Sigmoid colon (tissue), 7 donors: ENCODE data around the gene SLC30A2. TPM values are rescaled to one million over a fixed set of nuclear protein-coding genes. Genes with fewer than 3 reads are reported as not detected.

ENCODE experiments used
- DNase-seq: peaks from one replicate; pipeline ENCODE4 v3.0.0-alpha.2; 2019
- H3K27ac ChIP-seq, 4 donors: fragments of 200-600 bp; sonication (generic); one replicate each; pipeline ENCODE4 v1.5.1; 2016 to 2019; ENCODE audit warnings: mild to moderate bottlenecking in 1 of 4
- H3K27me3 ChIP-seq, 3 donors: fragments of 200-600 bp; sonication (generic); one replicate each; pipeline ENCODE4 v1.5.1; 2019; ENCODE audit warnings: mild to moderate bottlenecking in 1 of 3
- H3K36me3 ChIP-seq, 4 donors: fragments of 200-600 bp; sonication (generic); one replicate each; pipeline ENCODE4 v1.5.1; 2016 to 2019
- H3K4me1 ChIP-seq, 4 donors: fragments of 200-600 bp; sonication (generic); one replicate each; pipeline ENCODE4 v1.5.1; 2017 to 2019
- H3K4me3 ChIP-seq, 4 donors: fragments of 200-600 bp; sonication (generic); one replicate each; pipeline ENCODE4 v1.5.1; 2017 to 2019; ENCODE audit warnings: mild to moderate bottlenecking in 2 of 4, moderate library complexity in 1 of 4
- H3K9me3 ChIP-seq, 4 donors: fragments of 200-600 bp in 3 of 4; sonication (generic) in 3 of 4; one replicate each; pipeline versions ENCODE4 v1.5.1 to v1.6.1; 2013 to 2019
- EP300 ChIP-seq, 4 donors: sonication (generic); formaldehyde crosslinking; IDR thresholded peaks; one replicate each; pipeline ENCODE4 v1.6.1; 2017; ENCODE audit warnings: antibody characterized with exemption in 4 of 4
- POLR2A ChIP-seq, 2 donors: fragments of 450-650 bp; IDR thresholded peaks; one replicate each; pipeline ENCODE4 v1.6.1; 2016; ENCODE audit warnings: antibody characterized with exemption in 2 of 2, mild to moderate bottlenecking in 2 of 2, moderate library complexity in 2 of 2
- POLR2AphosphoS5 ChIP-seq, 4 donors: sonication (generic); formaldehyde crosslinking; IDR thresholded peaks; one replicate each; pipeline ENCODE4 v1.6.1; 2017; ENCODE audit warnings: antibody characterized with exemption in 4 of 4
- WGBS, 2 donors: extraction: QIAGEN DNeasy Blood & Tissue Kit; methylation state at CpG; one replicate each; pipeline ENCODE4 v1.1.7; 2013; 5-methylcytosine and 5-hydroxymethylcytosine counted together
- intact Hi-C: fragments of 100-400 bp; cut with DNase I; formaldehyde crosslinking; loops from one replicate; pipeline ENCODE4 v1.15.1; 2023
- polyA plus RNA-seq, 3 donors: library from polyadenylated mRNA; stranded (reverse); fragments of 200-250 nt; gene quantifications; one replicate each; pipeline ENCODE4 v1.2.3, GENCODE V29; 2013
- total RNA-seq, 4 donors: library from RNA; depleted of rRNA; stranded (reverse); fragments of >200 nt; gene quantifications; one replicate each; pipeline ENCODE4 v1.1.0, GENCODE V29; 2016
- TF ChIP-seq, protein P1 (sequence below), 4 experiments: fragments of 450-650 bp in 3 of 4; fragments of 200-600 bp in 1 of 4; IDR thresholded peaks; one replicate each; pipeline ENCODE4 v1.5.1; 2016 to 2019; ENCODE audit warnings: antibody characterized with exemption in 4 of 4, mild to moderate bottlenecking in 3 of 4, moderate library complexity in 2 of 4
- donor health status: healthy with polysubstance abuse.
- donor health status: Bipolar disorder and iron deficiency.
- donor health status: healthy.

The SLC30A2 gene
- total and polyA plus RNA-seq, 7 donors, result 0.07 to 0.92 (median 0.16) TPM; not detected in 4

DNA sequence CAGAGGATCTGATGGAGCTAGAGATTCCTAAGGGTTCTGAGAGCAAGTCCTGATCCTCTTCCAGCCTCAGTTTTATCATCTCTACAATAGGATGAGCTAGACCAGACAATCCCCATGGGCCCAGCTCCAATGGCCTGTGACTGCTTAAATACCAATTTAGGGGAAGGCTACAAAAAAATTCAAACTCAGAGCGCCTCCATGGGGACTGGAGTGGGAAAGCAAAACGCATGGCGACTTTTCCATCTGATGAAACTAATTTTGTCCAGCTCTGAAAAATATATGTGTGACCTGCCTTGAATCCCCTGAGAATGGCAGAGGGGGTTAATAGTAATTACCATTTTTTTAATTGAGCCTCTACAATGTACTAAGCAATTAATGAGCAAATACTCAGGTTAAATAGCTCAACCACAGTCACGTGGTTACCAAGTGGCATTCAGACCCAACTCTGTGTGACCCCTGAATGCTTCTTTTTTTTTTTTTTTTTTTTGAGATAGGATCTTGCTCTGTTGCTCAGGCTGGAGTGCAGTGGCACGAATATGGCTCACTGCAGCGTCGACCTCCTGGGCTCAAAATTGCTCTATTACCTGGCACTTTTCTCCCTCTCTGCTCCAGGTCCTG, 15.9 kb downstream of the SLC30A2 start:
- DNase-seq, result no peak
- Histone ChIP-seq H3K36me3 (no peaks in the 10 kb centered on the region), H3K4me3 (no peak overlapping the region), H3K4me1 (peaks cover 0 to 5% (median 4%) of the 10 kb centered on the region in 4 donors), H3K9me3 (no peaks in the 10 kb centered on the region), H3K27ac (no peak overlapping the region), H3K27me3 (peaks cover 0 to 7% (median 0%) of the 10 kb centered on the region in 3 donors)
- intact Hi-C loops, result no loop called here
- TF ChIP-seq EP300 (IDR thresholded peaks at IDR 0.05) (no peak), POLR2A (IDR thresholded peaks at IDR 0.05) (no peak), POLR2AphosphoS5 (IDR thresholded peaks at IDR 0.05) (no peak)
- TF ChIP-seq, protein P1, sequence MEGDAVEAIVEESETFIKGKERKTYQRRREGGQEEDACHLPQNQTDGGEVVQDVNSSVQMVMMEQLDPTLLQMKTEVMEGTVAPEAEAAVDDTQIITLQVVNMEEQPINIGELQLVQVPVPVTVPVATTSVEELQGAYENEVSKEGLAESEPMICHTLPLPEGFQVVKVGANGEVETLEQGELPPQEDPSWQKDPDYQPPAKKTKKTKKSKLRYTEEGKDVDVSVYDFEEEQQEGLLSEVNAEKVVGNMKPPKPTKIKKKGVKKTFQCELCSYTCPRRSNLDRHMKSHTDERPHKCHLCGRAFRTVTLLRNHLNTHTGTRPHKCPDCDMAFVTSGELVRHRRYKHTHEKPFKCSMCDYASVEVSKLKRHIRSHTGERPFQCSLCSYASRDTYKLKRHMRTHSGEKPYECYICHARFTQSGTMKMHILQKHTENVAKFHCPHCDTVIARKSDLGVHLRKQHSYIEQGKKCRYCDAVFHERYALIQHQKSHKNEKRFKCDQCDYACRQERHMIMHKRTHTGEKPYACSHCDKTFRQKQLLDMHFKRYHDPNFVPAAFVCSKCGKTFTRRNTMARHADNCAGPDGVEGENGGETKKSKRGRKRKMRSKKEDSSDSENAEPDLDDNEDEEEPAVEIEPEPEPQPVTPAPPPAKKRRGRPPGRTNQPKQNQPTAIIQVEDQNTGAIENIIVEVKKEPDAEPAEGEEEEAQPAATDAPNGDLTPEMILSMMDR (IDR thresholded peaks at IDR 0.05), result no peak
- whole genome bisulfite sequencing, 2 donors, result 69 to 81% methylated on average over 7 of the region's 7 CpGs

DNA sequence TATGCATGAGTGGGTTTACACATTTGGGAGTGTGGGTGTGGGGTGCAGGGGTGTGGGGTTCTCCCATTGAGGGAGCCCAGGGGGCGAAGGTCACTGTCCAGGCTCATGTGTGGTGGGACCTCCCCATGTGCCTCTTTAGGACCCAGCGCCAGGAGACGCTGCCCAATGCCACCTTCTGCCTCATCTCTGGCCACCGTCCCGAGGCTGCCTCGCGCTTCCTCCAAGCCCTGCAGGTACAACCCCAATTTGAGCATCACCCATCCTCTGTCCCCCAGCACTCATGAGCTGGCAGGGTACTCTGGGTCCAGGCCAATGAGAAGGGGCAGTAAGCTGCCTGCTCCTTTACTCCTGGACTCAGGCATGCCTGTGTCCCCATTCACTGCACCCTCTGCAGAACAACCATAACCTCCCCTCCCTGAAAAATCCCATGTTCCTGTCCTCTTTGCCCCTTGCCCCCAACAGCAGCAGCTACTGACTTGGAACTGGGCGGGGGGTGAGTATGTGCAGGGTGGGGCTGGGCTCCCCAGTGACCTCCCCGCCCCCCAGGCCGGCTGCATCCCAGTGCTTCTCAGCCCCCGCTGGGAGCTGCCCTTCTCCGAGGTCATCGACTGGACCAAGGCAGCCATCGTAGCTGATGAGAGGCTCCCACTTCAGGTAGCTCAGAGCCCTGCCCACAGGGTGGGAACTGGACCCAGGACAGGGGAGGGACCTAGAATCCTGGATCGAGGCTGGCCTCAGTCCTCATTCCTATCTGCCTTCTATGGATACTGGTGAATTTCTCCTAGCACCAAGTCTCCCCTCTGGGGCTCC, 16.7 kb downstream of the SLC30A2 start:
- intact Hi-C loops, result no loop called here
- 45 to 76% methylated on average over 15 of the region's 15 CpGs for WGBS, 2 donors

DNA sequence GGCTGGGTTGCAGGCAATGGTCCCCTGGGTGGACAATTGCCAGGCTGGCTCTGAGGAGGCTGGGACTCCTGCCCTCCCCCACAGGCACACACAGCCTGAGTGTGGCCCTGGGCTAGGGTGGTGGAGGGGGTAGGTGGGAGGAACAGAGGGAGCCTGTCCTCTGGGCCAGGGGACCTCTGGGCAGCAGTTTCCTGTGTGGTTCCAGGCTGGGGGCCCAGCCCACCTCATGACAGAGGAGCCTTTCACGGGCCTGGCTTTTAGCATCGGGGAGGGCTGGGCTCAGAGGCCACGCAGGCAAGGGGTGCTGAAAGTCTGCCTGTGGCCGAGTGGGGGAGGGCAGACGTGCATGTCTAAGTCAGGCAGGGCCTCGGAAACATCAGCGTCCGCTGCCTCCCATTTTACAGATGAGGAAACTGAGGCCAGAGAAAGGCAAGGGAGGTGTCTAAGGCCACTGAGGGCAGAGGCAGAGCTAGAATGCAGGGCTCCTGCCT, 17.4 kb downstream of the SLC30A2 start:
- H3K27me3 ChIP-seq, result peaks cover 0 to 5% (median 0%) of the 10 kb centered on the region in 3 donors
- TF ChIP-seq, protein P1 (IDR thresholded peaks at IDR 0.05), result no peak
- TF ChIP-seq EP300 (IDR thresholded peaks at IDR 0.05) (no peak), POLR2AphosphoS5 (IDR thresholded peaks at IDR 0.05) (no peak), POLR2A (IDR thresholded peaks at IDR 0.05) (no peak)
- H3K4me1 ChIP-seq, result no peaks in the 10 kb centered on the region
- no peaks in the 10 kb centered on the region for H3K9me3 ChIP-seq
- H3K4me3 ChIP-seq, result no peak overlapping the region
- H3K27ac ChIP-seq, result no peak overlapping the region
- no peak for DNase-seq
- H3K36me3 ChIP-seq, result no peaks in the 10 kb centered on the region
- intact Hi-C loops, result no loop called here
- WGBS, 2 donors, result 73 to 77% methylated on average over 8 of the region's 8 CpGs

More for the DNA sequence above, 16.7 kb downstream of the SLC30A2 start:
- Histone ChIP-seq H3K27ac (no peak overlapping the region), H3K27me3 (peaks cover 0 to 7% (median 0%) of the 10 kb centered on the region in 3 donors), H3K36me3 (no peaks in the 10 kb centered on the region), H3K4me1 (no peaks in the 10 kb centered on the region), H3K9me3 (no peaks in the 10 kb centered on the region), H3K4me3 (no peak overlapping the region)
- DNase-seq, result no peak
- TF ChIP-seq POLR2AphosphoS5 (IDR thresholded peaks at IDR 0.05) (no peak), POLR2A (IDR thresholded peaks at IDR 0.05) (no peak), EP300 (IDR thresholded peaks at IDR 0.05) (no peak)
- TF ChIP-seq, protein P1 (IDR thresholded peaks at IDR 0.05), result no peak

DNA sequence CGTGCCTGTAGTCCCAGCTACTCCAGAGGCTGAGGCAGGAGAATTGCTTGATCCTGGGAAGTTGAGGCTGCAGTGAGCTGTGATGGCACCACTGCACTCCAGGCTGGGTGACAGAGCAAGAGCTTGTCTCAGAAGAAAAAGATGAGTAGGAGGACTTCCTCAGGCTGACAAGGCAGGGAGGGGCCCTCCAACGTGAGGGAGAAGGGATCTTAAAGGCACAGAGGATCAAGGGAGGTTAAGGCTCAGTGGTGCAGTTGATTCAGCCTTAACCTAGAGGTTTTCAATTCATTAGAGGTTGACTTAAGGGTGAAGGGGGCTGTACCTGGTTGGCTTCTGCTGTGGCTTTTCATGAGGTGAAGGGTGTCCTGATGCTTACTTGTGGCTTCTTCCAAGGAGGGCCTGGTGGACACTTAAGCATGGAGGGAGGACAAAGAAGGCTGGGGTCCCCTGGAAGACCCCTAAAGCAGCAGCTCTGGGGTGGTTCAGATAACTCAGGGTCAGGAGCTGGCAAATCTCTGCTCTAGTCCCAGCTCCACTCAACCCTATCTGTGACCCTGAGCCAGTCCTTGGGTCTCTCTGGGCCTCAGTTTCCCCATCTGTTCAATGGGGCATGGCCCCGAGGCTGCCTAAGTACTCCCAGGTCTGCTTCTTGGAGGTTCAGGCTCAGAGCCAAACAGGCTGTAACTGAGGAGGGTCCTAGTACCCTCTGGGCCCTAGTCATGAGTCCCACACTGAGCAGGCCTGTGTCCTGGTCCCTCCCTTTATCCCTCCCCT, 18.0 kb downstream of the SLC30A2 start:
- no peak overlapping the region for H3K27ac ChIP-seq
- no peak overlapping the region for H3K4me3 ChIP-seq
- intact Hi-C loops, result no loop called here

More for the DNA sequence above, 18.0 kb downstream of the SLC30A2 start:
- no peaks in the 10 kb centered on the region for H3K27me3 ChIP-seq
- H3K36me3 ChIP-seq, result no peaks in the 10 kb centered on the region
- H3K4me1 ChIP-seq, result no peaks in the 10 kb centered on the region
- TF ChIP-seq EP300 (IDR thresholded peaks at IDR 0.05) (no peak), POLR2A (IDR thresholded peaks at IDR 0.05) (no peak), POLR2AphosphoS5 (IDR thresholded peaks at IDR 0.05) (no peak)
- TF ChIP-seq, protein P1 (IDR thresholded peaks at IDR 0.05), result no peak
- no peaks in the 10 kb centered on the region for H3K9me3 ChIP-seq
- 31 to 49% methylated on average over 3 of the region's 3 CpGs for WGBS, 2 donors
- no peak for DNase-seq
